NT2/D1 (cell line): ENCODE measurements around the gene CDCA4.

Experiments
- SUZ12 ChIP-seq: IDR thresholded peaks from 2 replicates; pipeline ENCODE4 v1.6.1; 2011; ENCODE audit not compliant: insufficient read length, insufficient read depth; ENCODE audit errors: extremely low read depth
- YY1 ChIP-seq: IDR thresholded peaks from 2 replicates; pipeline ENCODE4 v1.6.1; 2011; ENCODE audit not compliant: insufficient read length, insufficient read depth
- ZNF274 ChIP-seq: IDR thresholded peaks from 2 replicates; pipeline ENCODE4 v1.6.1; 2011; ENCODE audit warnings: mild to moderate bottlenecking, low read depth, low read length

- TF ChIP-seq YY1: no peak
- no peak for TF ChIP-seq SUZ12
- no peak for TF ChIP-seq ZNF274
These were observed 37.6 kb downstream of the CDCA4 start for GRCh38 chr14:104983231-104983721.
